Right cardiac atrium (tissue), 5 donors: Measurements from ENCODE around the gene ZNF735. TPM values are rescaled to one million over a fixed set of nuclear protein-coding genes. Genes with fewer than 3 reads are reported as not detected.
"Not testable (repeated sequence)": the region's sequence is repeated elsewhere in the genome, so short reads cannot be mapped to it uniquely, and the experiment has no call there.

Experiments used
- ATAC-seq, 2 donors: fragments of 200-7000 bp; cut with Tn5 transposase; one replicate each; pipeline versions ENCODE4 v1.8.0 to v1.9.1; 2020; ENCODE audit warnings: moderate library complexity in 2 of 2, mild to moderate bottlenecking in 1 of 2
- DNase-seq, 3 donors: peaks; one replicate each; pipeline ENCODE4 v3.0.0-alpha.2; 2020
- H3K27ac ChIP-seq: one replicate; pipeline ENCODE4 v1.5.1; 2013; ENCODE audit warnings: mild to moderate bottlenecking, low read length, control low read depth, moderate library complexity
- H3K27me3 ChIP-seq: one replicate; pipeline ENCODE4 v1.6.1; 2013; ENCODE audit not compliant: control insufficient read depth, insufficient read depth
- H3K4me1 ChIP-seq: one replicate; pipeline ENCODE4 v1.6.1; 2013; ENCODE audit warnings: low read length; ENCODE audit not compliant: control insufficient read depth, insufficient read depth
- H3K4me3 ChIP-seq: one replicate; pipeline ENCODE4 v1.5.1; 2013; ENCODE audit warnings: low read length, control low read depth
- H3K9me3 ChIP-seq: one replicate; pipeline ENCODE4 v1.6.1; 2013; ENCODE audit warnings: low read length; ENCODE audit not compliant: control insufficient read depth
- WGBS: extraction: QIAGEN DNeasy Blood & Tissue Kit; methylation state at CpG from one replicate; pipeline ENCODE4 v1.1.7; 2013; 5-methylcytosine and 5-hydroxymethylcytosine counted together
- intact Hi-C, 4 donors: fragments of 100-400 bp; cut with DNase I; formaldehyde crosslinking; loops; one replicate each; pipeline versions ENCODE4 v1.11.0 to v1.14.0; 2022 to 2023
- long read RNA-seq, 4 donors: library from polyadenylated mRNA; unstranded; transcript quantifications; one replicate each; pipeline ENCODE4 v2.0.0, GENCODE V29; 2020 to 2021
- polyA plus RNA-seq: library from polyadenylated mRNA; stranded (reverse); fragments of 200-250 nt; gene quantifications from one replicate; pipeline ENCODE4 v1.2.3, GENCODE V29; 2013
- total RNA-seq, 4 donors: library from RNA; stranded (reverse); fragmentation: NEBNext Ultra II Directional; extraction: Animal tissue kit (Norgen Biotek cat#: 25700); gene quantifications; one replicate each; pipeline ENCODE4 v1.2.1, GENCODE V29; 2021
- donor health status: healthy with polysubstance abuse.
- donor health status: DM: no; HTN: yes; CAD: no.
- donor health status: DM: no; HTN: no; CAD: no.
- donor health status: DM: no; HTN: yes; CAD: no; lungs with severe emphysema.
- donor health status: DM: yes; HTN: yes; CAD: no.

Gene ZNF735
- total RNA-seq (not detected), polyA plus RNA-seq (not detected)
- long read RNA-seq, donor 1 = 0 reads
- long read RNA-seq, donor 2 = 0 reads
- long read RNA-seq, donor 3 = 0 reads
- long read RNA-seq, donor 4 = 0 reads

DNA sequence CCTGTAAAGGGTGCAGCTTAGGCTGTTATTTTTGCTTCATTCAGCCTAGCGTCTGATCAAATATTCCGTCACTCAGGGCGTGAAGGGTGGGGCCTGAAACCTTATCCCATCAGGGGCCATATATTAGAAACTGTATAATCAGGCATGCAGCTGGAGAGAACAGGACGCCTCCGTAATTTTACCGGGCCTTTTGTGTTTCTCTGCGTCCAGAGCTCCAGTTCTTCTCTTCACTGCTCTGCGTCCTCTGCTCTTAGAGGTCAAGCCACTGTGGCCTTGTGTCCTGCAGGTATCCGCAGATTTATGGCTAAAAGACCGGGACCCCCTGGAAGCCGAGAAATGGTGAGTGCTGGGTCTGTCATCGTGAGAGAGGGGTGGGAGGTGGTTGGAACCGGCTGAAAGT lies at the start of gene ZNF735:
TSS of gene ZNF735 (plus strand) at position 301 of the 400 bp plus-strand sequence. CDS start at position 301, 0 bp downstream.
- intact Hi-C loops = no loop called here
- Histone ChIP-seq H3K27ac (no peak within 1 kb of the TSS), H3K9me3 (no peaks in the 10 kb centered on the region), H3K27me3 (no peaks in the 10 kb centered on the region), H3K4me1 (no peaks in the 10 kb centered on the region), H3K4me3 (no peak within 1 kb of the TSS)
- DNase-seq (no peak), ATAC-seq (no peak)
- 80% methylated on average over 13 of the region's 13 CpGs for WGBS

DNA sequence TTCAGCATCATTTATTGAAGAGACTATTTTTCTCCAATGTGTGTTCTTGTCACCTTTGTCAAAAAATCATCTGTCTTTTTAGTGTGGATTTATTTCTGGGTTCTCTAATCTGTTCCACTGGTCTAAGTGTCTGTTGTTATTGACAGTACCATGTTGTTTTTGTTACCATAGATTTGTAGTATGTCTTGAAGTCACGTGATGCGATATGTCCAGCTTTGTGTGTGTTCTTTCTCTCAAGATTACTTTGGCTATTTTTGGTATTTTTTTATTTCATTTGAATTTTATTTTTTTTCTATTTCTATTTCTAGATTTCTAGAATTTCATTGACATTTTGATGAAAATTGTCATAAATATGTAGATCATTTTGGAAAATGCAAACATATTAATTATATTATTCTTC lies 36.0 kb upstream of the ZNF735 start:
- H3K27me3 ChIP-seq, H3K4me1 ChIP-seq, H3K4me3 ChIP-seq, DNase-seq, ATAC-seq, H3K9me3 ChIP-seq, intact Hi-C loops, H3K27ac ChIP-seq: not testable (repeated sequence)
- 78% methylated on average over 2 of the region's 2 CpGs for WGBS

DNA sequence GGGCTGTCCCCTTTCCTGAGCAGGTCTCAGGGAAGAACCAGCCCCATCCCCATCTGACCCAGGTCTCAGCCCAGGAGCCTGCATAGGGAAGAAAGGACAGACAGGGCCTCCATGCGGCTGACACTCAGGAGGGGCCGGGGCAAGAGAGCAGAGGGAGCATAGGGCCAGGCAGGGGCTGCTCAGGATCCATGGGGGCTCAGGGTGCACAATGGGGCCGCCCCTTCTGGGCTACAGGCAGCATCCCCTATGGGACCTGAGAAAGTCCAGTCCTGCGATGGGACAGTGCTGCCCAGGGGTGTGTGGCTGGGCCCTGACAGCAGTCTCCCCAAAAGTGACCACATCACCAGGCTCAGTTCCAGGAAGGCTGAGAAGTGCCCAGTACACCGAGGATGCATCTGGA lies 32.7 kb upstream of the ZNF735 start:
- Histone ChIP-seq H3K9me3 (no peaks in the 10 kb centered on the region), H3K4me3 (no peak overlapping the region), H3K4me1 (no peaks in the 10 kb centered on the region), H3K27me3 (no peaks in the 10 kb centered on the region), H3K27ac (no peak overlapping the region)
- 64% methylated on average over 5 of the region's 5 CpGs for WGBS
- intact Hi-C loops = no loop called here
- ATAC-seq (no peak), DNase-seq (no peak)

GRCh38 chr7:64174941-64175340 lies 32.1 kb upstream of the ZNF735 start:
- Histone ChIP-seq H3K27me3 (no peaks in the 10 kb centered on the region), H3K4me3 (no peak overlapping the region), H3K4me1 (no peaks in the 10 kb centered on the region), H3K9me3 (no peaks in the 10 kb centered on the region), H3K27ac (no peak overlapping the region)
- 13% methylated on average over 7 of the region's 7 CpGs for WGBS
- no peak for ATAC-seq
- intact Hi-C loops = no loop called here
- no peak for DNase-seq

GRCh38 chr7:64180989-64181388 lies 26.0 kb upstream of the ZNF735 start:
- Histone ChIP-seq H3K9me3 (no peaks in the 10 kb centered on the region), H3K27ac (no peak overlapping the region), H3K4me3 (no peak overlapping the region), H3K4me1 (no peaks in the 10 kb centered on the region), H3K27me3 (no peaks in the 10 kb centered on the region)
- ATAC-seq (no peak), DNase-seq (no peak)
- WGBS = 40% methylated on average over 4 of the region's 4 CpGs
- intact Hi-C loops = loop anchor here in 2 of 4 donors (5.0 kb wide), 2 partner anchors 431 to 436 kb away; no protein-coding TSS in a partner anchor

DNA sequence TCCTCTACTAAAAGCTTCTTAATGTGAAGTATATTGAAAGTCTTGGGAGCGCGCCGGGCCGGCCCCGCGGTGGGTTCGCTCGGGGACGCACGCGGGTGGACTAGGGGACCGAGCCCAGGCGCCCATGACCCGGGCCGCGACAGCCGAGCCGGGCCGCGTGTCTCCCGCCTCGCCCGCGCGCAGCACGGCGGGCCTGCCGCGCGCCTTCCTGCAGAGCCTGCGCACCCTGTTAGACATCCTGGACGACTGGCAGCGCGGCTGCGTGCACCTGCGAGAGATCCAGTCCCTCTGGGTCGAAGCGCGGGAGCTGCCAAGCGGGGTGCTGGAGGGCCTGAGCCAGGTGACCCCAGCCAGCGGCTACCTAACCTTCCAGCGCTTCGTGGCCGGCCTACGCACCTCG lies 25.4 kb upstream of the ZNF735 start:
- intact Hi-C loops = loop anchor here in 2 of 4 donors (5.0 kb wide), 2 partner anchors 431 to 436 kb away; no protein-coding TSS in a partner anchor
- Histone ChIP-seq H3K4me1 (no peaks in the 10 kb centered on the region), H3K27ac (no peak overlapping the region), H3K4me3 (no peak overlapping the region), H3K27me3 (no peaks in the 10 kb centered on the region), H3K9me3 (no peaks in the 10 kb centered on the region)
- DNase-seq (peak in 1 of 3 donors; percentile 35), ATAC-seq (no peak)
- WGBS = 30% methylated on average over 46 of the region's 46 CpGs

DNA sequence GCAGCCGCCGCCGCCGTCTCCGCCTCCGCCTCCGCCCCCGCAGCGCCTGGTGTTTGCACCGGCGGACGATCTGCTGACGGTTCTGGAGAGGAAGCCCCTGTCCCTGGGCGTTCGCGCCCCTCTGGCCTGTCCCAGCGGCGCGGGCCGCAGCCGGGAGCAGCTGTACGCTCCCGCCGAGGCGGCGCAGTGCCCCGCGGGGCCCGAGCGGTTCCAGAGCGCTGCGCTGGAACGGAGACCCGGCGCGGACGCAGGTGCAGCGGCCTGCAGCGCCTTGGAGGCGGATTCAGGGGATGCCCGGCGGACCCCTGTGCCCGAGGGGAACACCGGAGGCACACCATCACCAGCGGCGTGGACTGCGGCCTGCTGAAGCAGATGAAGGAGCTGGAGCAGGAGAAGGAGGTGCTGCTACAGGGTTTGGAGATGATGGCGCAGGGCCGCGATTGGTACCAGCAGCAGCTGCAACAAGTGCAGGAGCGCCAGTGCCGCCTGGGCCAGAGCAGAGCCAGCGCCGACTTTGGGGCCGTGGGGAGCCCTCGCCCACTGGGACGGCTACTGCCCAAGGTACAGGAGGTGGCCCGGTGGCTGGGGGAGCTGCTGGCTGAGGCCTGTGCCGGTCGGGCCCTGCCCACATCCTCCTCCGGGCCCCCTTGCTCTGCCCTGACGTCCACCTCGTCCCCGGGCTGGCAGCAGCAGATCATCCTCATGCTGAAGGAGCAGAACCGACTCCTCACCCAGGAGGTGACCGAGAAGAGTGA lies 24.8 kb upstream of the ZNF735 start:
- no peak for ATAC-seq
- 31% methylated on average over 66 of the region's 66 CpGs for WGBS
- no peak overlapping the region for H3K4me3 ChIP-seq

GRCh38 chr7:64183126-64183742 lies 23.8 kb upstream of the ZNF735 start:
- no peaks in the 10 kb centered on the region for H3K4me1 ChIP-seq
- H3K9me3 ChIP-seq = no peaks in the 10 kb centered on the region
- no peak overlapping the region for H3K27ac ChIP-seq
- no peak overlapping the region for H3K4me3 ChIP-seq
- no peaks in the 10 kb centered on the region for H3K27me3 ChIP-seq
- WGBS = 21% methylated on average over 31 of the region's 31 CpGs
- DNase-seq = peak in 2 of 3 donors; percentile 70 to 72
- peak; percentile 31 to 53 for ATAC-seq
- intact Hi-C loops = loop anchor here (2.0 to 5.0 kb wide), 3 partner anchors 429 to 436 kb away; no protein-coding TSS in a partner anchor

More for the DNA sequence above, 24.8 kb upstream of the ZNF735 start:
- intact Hi-C loops = loop anchor here (2.0 to 5.0 kb wide), 3 partner anchors 430 to 437 kb away; no protein-coding TSS in a partner anchor
- Histone ChIP-seq H3K9me3 (no peaks in the 10 kb centered on the region), H3K4me1 (no peaks in the 10 kb centered on the region), H3K27ac (no peak overlapping the region), H3K27me3 (no peaks in the 10 kb centered on the region)
- DNase-seq = peak in 2 of 3 donors; percentile 37 to 43

DNA sequence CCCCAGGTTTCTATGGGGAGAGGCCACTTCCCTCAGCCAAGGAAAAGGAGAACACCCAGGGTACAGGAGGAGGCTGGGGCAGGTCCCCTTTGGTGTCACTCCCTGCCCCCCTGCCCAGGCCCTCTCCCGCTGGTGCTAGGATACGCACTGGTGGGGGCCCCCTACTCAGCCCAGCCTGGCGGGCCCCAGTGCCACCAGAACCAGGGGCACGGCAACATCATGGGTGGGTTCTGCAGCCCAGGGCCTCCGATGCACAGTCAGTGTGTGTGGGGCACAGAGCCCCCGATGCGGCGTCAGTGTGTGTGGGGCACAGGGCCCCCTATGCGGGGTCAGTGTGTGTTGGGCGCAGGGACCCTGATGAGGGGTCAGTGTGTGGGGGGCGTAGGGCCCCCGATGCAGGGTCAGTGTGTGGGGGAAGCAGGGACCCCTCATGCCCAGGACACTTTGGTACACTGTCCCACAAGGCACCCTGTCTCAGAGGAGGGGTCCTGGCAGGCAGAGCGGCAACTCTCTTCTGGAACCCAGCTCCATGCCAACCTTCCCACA lies 23.1 kb upstream of the ZNF735 start:
- Histone ChIP-seq H3K27me3 (no peaks in the 10 kb centered on the region), H3K4me3 (no peak overlapping the region), H3K4me1 (no peaks in the 10 kb centered on the region), H3K9me3 (no peaks in the 10 kb centered on the region), H3K27ac (no peak overlapping the region)
- peak; percentile 31 to 45 for ATAC-seq
- intact Hi-C loops = loop anchor here (2.0 to 5.0 kb wide), 3 partner anchors 428 to 435 kb away; no protein-coding TSS in a partner anchor
- WGBS = 95% methylated on average over 13 of the region's 13 CpGs
- DNase-seq = no peak

GRCh38 chr7:64184376-64184775 lies 22.6 kb upstream of the ZNF735 start:
- no peak for ATAC-seq
- Histone ChIP-seq H3K27ac (no peak overlapping the region), H3K9me3 (no peaks in the 10 kb centered on the region), H3K4me1 (no peaks in the 10 kb centered on the region), H3K27me3 (no peaks in the 10 kb centered on the region), H3K4me3 (no peak overlapping the region)
- DNase-seq = no peak
- intact Hi-C loops = loop anchor here in 2 of 4 donors (5.0 kb wide), 2 partner anchors 428 to 433 kb away; no protein-coding TSS in a partner anchor
- WGBS = 92% methylated on average over 12 of the region's 12 CpGs

- Histone ChIP-seq H3K27ac (no peak overlapping the region), H3K4me3 (no peak overlapping the region), H3K9me3 (no peaks in the 10 kb centered on the region), H3K27me3 (no peaks in the 10 kb centered on the region), H3K4me1 (no peaks in the 10 kb centered on the region)
- DNase-seq = no peak
- 50% methylated on average over 3 of the region's 3 CpGs for WGBS
- no peak for ATAC-seq
- intact Hi-C loops = no loop called here
Measured at GRCh38 chr7:64187408-64187807, 19.6 kb upstream of the ZNF735 start.
